Choroid plexus epithelial cell (primary cell): ENCODE results near the gene SYNJ2.

Experiments used
- DNase-seq: peaks from one replicate; pipeline ENCODE4 v3.0.0-alpha.2; 2010; ENCODE audit warnings: low read depth
- H3K4me3 ChIP-seq: 2 replicates; pipeline ENCODE4 v1.5.1; 2011; ENCODE audit warnings: low read depth, mild to moderate bottlenecking, control low read depth, low read length, moderate library complexity
- CTCF ChIP-seq: conservative IDR thresholded peaks from 2 replicates; pipeline ENCODE4 v1.5.1; 2011; ENCODE audit warnings: low read depth, mild to moderate bottlenecking, control low read depth, inconsistent platforms, low read length, moderate library complexity

The SYNJ2 gene

GRCh38 chr6:158041370-158041769, 59.7 kb downstream of the SYNJ2 start:
- no peak for TF ChIP-seq CTCF
- no peak for DNase-seq
- H3K4me3 ChIP-seq: no peak overlapping the region

DNA sequence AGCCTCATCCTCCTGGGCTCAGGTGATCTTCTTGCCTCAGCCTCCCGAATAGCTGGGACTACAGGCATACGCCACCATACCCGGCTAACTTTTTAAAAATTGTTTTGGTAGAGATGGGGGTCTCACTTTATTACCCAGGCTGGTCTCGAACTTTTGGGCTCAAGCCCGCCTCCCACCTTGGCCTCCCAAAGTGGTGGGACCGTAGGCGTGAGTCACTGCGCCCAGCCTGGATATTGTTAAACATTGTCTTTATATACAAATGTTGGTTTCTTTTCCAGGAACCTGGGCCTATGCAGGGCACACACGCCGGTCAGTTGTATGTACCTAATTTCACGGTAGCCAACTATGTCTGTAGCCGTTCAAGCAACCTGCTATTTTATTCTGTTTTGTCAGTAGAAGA, 60.1 kb downstream of the SYNJ2 start:
- no peak for DNase-seq
- no peak for TF ChIP-seq CTCF
- H3K4me3 ChIP-seq: no peak overlapping the region

GRCh38 chr6:158042245-158042798, 60.7 kb downstream of the SYNJ2 start:
- H3K4me3 ChIP-seq: no peak overlapping the region
- no peak for TF ChIP-seq CTCF
- peak; percentile 91 for DNase-seq

DNA sequence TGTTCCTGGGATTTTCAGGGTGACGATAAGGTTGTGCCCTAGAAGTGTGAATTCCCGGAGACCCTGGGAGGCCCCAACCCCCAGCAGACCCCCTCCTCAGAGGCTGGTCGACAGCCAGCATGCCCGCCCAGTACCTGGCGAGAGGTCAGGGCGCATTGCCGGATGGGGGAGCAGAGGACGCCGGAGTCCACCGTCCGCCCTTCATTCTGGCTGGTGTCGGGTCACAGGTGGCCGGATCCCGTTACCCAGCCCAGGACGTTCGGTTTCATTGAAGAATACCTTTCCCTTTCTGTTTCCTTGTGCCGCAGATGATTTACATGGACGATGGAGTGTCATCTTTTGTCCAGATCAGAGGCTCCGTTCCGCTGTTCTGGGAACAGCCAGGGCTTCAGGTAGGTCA, 61.3 kb downstream of the SYNJ2 start:
- no peak for DNase-seq
- H3K4me3 ChIP-seq: no peak overlapping the region
- no peak for TF ChIP-seq CTCF

GRCh38 chr6:158043586-158044524, 62.2 kb downstream of the SYNJ2 start:
- H3K4me3 ChIP-seq: no peak overlapping the region
- TF ChIP-seq CTCF: no peak
- DNase-seq: no peak

GRCh38 chr6:158044525-158044888, 62.8 kb downstream of the SYNJ2 start:
- DNase-seq: no peak
- H3K4me3 ChIP-seq: no peak overlapping the region
- no peak for TF ChIP-seq CTCF
